ENCODE data around the gene ENAM.

Gene ENAM

GRCh38 chr4:70628444-70628843 lies at the start of gene ENAM:
ENAM (plus strand) TSS chr4:70628744; CDS start chr4:70629501, 757 bp downstream.
- Histone ChIP-seq H3K4me3 (ENCODE audit: low read length) (no peak within 1 kb of the TSS), H3K4me1 (ENCODE audit: insufficient read depth, low read length) (peaks cover 5% of the 10 kb centered on the region), H3K9me3 (ENCODE audit: low read length) (no peaks in the 10 kb centered on the region), H3K27me3 (ENCODE audit: insufficient read depth, low read length) (no peaks in the 10 kb centered on the region), H3K36me3 (ENCODE audit: insufficient read depth, low read length) (no peaks in the 10 kb centered on the region), H2AFZ (ENCODE audit: low read depth, low read length) (no peak within 1 kb of the TSS)

- no peak overlapping the region for H3K4me3 ChIP-seq (ENCODE audit: low read length)
These were observed 46.6 kb upstream of the ENAM start for GRCh38 chr4:70581980-70582379.

GRCh38 chr4:70583952-70584834 lies 44.4 kb upstream of the ENAM start:
- no peak overlapping the region for H3K4me3 ChIP-seq (ENCODE audit: low read length)
- H3K9me3 ChIP-seq (ENCODE audit: low read length): no peaks in the 10 kb centered on the region
- no peaks in the 10 kb centered on the region for H3K36me3 ChIP-seq (ENCODE audit: insufficient read depth, low read length)
- H3K4me1 ChIP-seq (ENCODE audit: insufficient read depth, low read length): no peaks in the 10 kb centered on the region
- H3K27me3 ChIP-seq (ENCODE audit: insufficient read depth, low read length): no peaks in the 10 kb centered on the region
- no peak overlapping the region for H2AFZ ChIP-seq (ENCODE audit: low read depth, low read length)

More at GRCh38 chr4:70581980-70582379, 46.6 kb upstream of the ENAM start:
- H3K9me3 ChIP-seq (ENCODE audit: low read length): no peaks in the 10 kb centered on the region
- no peak overlapping the region for H2AFZ ChIP-seq (ENCODE audit: low read depth, low read length)
- no peaks in the 10 kb centered on the region for H3K4me1 ChIP-seq (ENCODE audit: insufficient read depth, low read length)
- no peaks in the 10 kb centered on the region for H3K36me3 ChIP-seq (ENCODE audit: insufficient read depth, low read length)
- no peaks in the 10 kb centered on the region for H3K27me3 ChIP-seq (ENCODE audit: insufficient read depth, low read length)

- H3K36me3 ChIP-seq (ENCODE audit: insufficient read depth, low read length): no peaks in the 10 kb centered on the region
- no peaks in the 10 kb centered on the region for H3K27me3 ChIP-seq (ENCODE audit: insufficient read depth, low read length)
- H3K9me3 ChIP-seq (ENCODE audit: low read length): no peaks in the 10 kb centered on the region
- no peaks in the 10 kb centered on the region for H3K4me1 ChIP-seq (ENCODE audit: insufficient read depth, low read length)
- H2AFZ ChIP-seq (ENCODE audit: low read depth, low read length): no peak overlapping the region
- H3K4me3 ChIP-seq (ENCODE audit: low read length): no peak overlapping the region
These were observed 41.7 kb upstream of the ENAM start for GRCh38 chr4:70586841-70587240.

- Histone ChIP-seq H2AFZ (ENCODE audit: low read depth, low read length) (no peak overlapping the region), H3K9me3 (ENCODE audit: low read length) (no peaks in the 10 kb centered on the region), H3K27me3 (ENCODE audit: insufficient read depth, low read length) (no peaks in the 10 kb centered on the region), H3K4me3 (ENCODE audit: low read length) (no peak overlapping the region), H3K36me3 (ENCODE audit: insufficient read depth, low read length) (no peaks in the 10 kb centered on the region), H3K4me1 (ENCODE audit: insufficient read depth, low read length) (no peaks in the 10 kb centered on the region)
These were observed 38.8 kb upstream of the ENAM start for GRCh38 chr4:70589785-70590184.

GRCh38 chr4:70591955-70592582 lies 36.5 kb upstream of the ENAM start, which contains the start of gene AMBN:
AMBN (plus strand) TSS chr4:70592256; CDS start chr4:70592359, 103 bp downstream.
- Histone ChIP-seq H3K4me3 (ENCODE audit: low read length) (no peak within 1 kb of the TSS), H3K27me3 (ENCODE audit: insufficient read depth, low read length) (no peaks in the 10 kb centered on the region)

GRCh38 chr4:70594196-70594595 lies 34.3 kb upstream of the ENAM start:
- Histone ChIP-seq H3K4me1 (ENCODE audit: insufficient read depth, low read length) (no peaks in the 10 kb centered on the region), H3K9me3 (ENCODE audit: low read length) (no peaks in the 10 kb centered on the region), H2AFZ (ENCODE audit: low read depth, low read length) (no peak overlapping the region), H3K27me3 (ENCODE audit: insufficient read depth, low read length) (no peaks in the 10 kb centered on the region), H3K36me3 (ENCODE audit: insufficient read depth, low read length) (no peaks in the 10 kb centered on the region), H3K4me3 (ENCODE audit: low read length) (no peak overlapping the region)

More at GRCh38 chr4:70591955-70592582, 36.5 kb upstream of the ENAM start, which contains the start of gene AMBN:
- Histone ChIP-seq H3K36me3 (ENCODE audit: insufficient read depth, low read length) (no peaks in the 10 kb centered on the region), H3K4me1 (ENCODE audit: insufficient read depth, low read length) (no peaks in the 10 kb centered on the region), H3K9me3 (ENCODE audit: low read length) (no peaks in the 10 kb centered on the region), H2AFZ (ENCODE audit: low read depth, low read length) (no peak within 1 kb of the TSS)

- Histone ChIP-seq H2AFZ (ENCODE audit: low read depth, low read length) (no peak overlapping the region), H3K4me3 (ENCODE audit: low read length) (no peak overlapping the region), H3K9me3 (ENCODE audit: low read length) (no peaks in the 10 kb centered on the region), H3K4me1 (ENCODE audit: insufficient read depth, low read length) (no peaks in the 10 kb centered on the region), H3K27me3 (ENCODE audit: insufficient read depth, low read length) (no peaks in the 10 kb centered on the region), H3K36me3 (ENCODE audit: insufficient read depth, low read length) (no peaks in the 10 kb centered on the region)
These were observed 28.2 kb upstream of the ENAM start for GRCh38 chr4:70600305-70600704.

- Histone ChIP-seq H3K4me3 (ENCODE audit: low read length) (no peak overlapping the region), H3K36me3 (ENCODE audit: insufficient read depth, low read length) (no peaks in the 10 kb centered on the region)
These were observed 27.6 kb upstream of the ENAM start for GRCh38 chr4:70600977-70601376.

GRCh38 chr4:70601422-70602039 lies 27.0 kb upstream of the ENAM start:
- H3K9me3 ChIP-seq (ENCODE audit: low read length): no peaks in the 10 kb centered on the region
- H3K36me3 ChIP-seq (ENCODE audit: insufficient read depth, low read length): no peaks in the 10 kb centered on the region
- no peak overlapping the region for H3K4me3 ChIP-seq (ENCODE audit: low read length)
- no peaks in the 10 kb centered on the region for H3K27me3 ChIP-seq (ENCODE audit: insufficient read depth, low read length)
- H2AFZ ChIP-seq (ENCODE audit: low read depth, low read length): no peak overlapping the region
- peaks cover 5% of the 10 kb centered on the region for H3K4me1 ChIP-seq (ENCODE audit: insufficient read depth, low read length)

More at GRCh38 chr4:70600977-70601376, 27.6 kb upstream of the ENAM start:
- no peaks in the 10 kb centered on the region for H3K9me3 ChIP-seq (ENCODE audit: low read length)
- no peaks in the 10 kb centered on the region for H3K4me1 ChIP-seq (ENCODE audit: insufficient read depth, low read length)
- no peaks in the 10 kb centered on the region for H3K27me3 ChIP-seq (ENCODE audit: insufficient read depth, low read length)
- H2AFZ ChIP-seq (ENCODE audit: low read depth, low read length): no peak overlapping the region

- Histone ChIP-seq H3K4me1 (ENCODE audit: insufficient read depth, low read length) (peaks cover 25% of the 10 kb centered on the region), H2AFZ (ENCODE audit: low read depth, low read length) (no peak overlapping the region), H3K27me3 (ENCODE audit: insufficient read depth, low read length) (no peaks in the 10 kb centered on the region), H3K36me3 (ENCODE audit: insufficient read depth, low read length) (no peaks in the 10 kb centered on the region), H3K4me3 (ENCODE audit: low read length) (no peak overlapping the region), H3K9me3 (ENCODE audit: low read length) (no peaks in the 10 kb centered on the region)
These were observed 24.7 kb upstream of the ENAM start for GRCh38 chr4:70603856-70604255.

- Histone ChIP-seq H3K4me1 (ENCODE audit: insufficient read depth, low read length) (peaks cover 25% of the 10 kb centered on the region), H2AFZ (ENCODE audit: low read depth, low read length) (no peak overlapping the region), H3K27me3 (ENCODE audit: insufficient read depth, low read length) (no peaks in the 10 kb centered on the region), H3K36me3 (ENCODE audit: insufficient read depth, low read length) (no peaks in the 10 kb centered on the region), H3K4me3 (ENCODE audit: low read length) (no peak overlapping the region), H3K9me3 (ENCODE audit: low read length) (no peaks in the 10 kb centered on the region)
These were observed 22.1 kb upstream of the ENAM start for GRCh38 chr4:70606459-70606858.

GRCh38 chr4:70607334-70607853 lies 21.1 kb upstream of the ENAM start:
- H3K36me3 ChIP-seq (ENCODE audit: insufficient read depth, low read length): no peaks in the 10 kb centered on the region
- H3K27me3 ChIP-seq (ENCODE audit: insufficient read depth, low read length): no peaks in the 10 kb centered on the region
- no peak overlapping the region for H3K4me3 ChIP-seq (ENCODE audit: low read length)
- no peak overlapping the region for H2AFZ ChIP-seq (ENCODE audit: low read depth, low read length)
- H3K9me3 ChIP-seq (ENCODE audit: low read length): no peaks in the 10 kb centered on the region
- peaks cover 25% of the 10 kb centered on the region for H3K4me1 ChIP-seq (ENCODE audit: insufficient read depth, low read length)
